NCI-H2107 treated with DMSO at 0.1 percent for 48 hours (cell line): Measurements from ENCODE around the gene ZNF394.
"Not testable (repeated sequence)": the region's sequence is repeated elsewhere in the genome, so short reads cannot be mapped to it uniquely, and the experiment has no call there.

ENCODE experiments used
- DNase-seq: peaks from one replicate; lab custom pipeline; 2025; ENCODE audit not compliant: unreplicated experiment; lab: John Stamatoyannopoulos, UW

Gene ZNF394

GRCh38 chr7:99499721-99500636 lies at the start of gene ZNF394:
ZNF394 (minus strand) TSS chr7:99500281; CDS start chr7:99500093, 188 bp downstream.
- DNase-seq = peak; percentile 85

- DNase-seq = not testable (repeated sequence)
These were observed 49.5 kb upstream of the ZNF394 start for GRCh38 chr7:99549545-99549944.

- DNase-seq = not testable (repeated sequence)
These were observed 45.2 kb upstream of the ZNF394 start for GRCh38 chr7:99545308-99545707.

- DNase-seq = no peak
These were observed 43.8 kb upstream of the ZNF394 start for GRCh38 chr7:99543916-99544315.

- no peak for DNase-seq
These were observed 43.1 kb upstream of the ZNF394 start for GRCh38 chr7:99543081-99543671.

GRCh38 chr7:99541212-99541611 lies 41.1 kb upstream of the ZNF394 start:
- no peak for DNase-seq

- DNase-seq = no peak
These were observed 40.5 kb upstream of the ZNF394 start for GRCh38 chr7:99540542-99540941.

GRCh38 chr7:99539213-99539811 lies 39.2 kb upstream of the ZNF394 start:
- no peak for DNase-seq

- DNase-seq = no peak
These were observed 35.6 kb upstream of the ZNF394 start for GRCh38 chr7:99535667-99536066.

- DNase-seq = no peak
These were observed 31.3 kb upstream of the ZNF394 start for GRCh38 chr7:99531354-99531765.

- DNase-seq = no peak
These were observed 25.8 kb upstream of the ZNF394 start for GRCh38 chr7:99525713-99526440.

- no peak for DNase-seq
These were observed 21.3 kb upstream of the ZNF394 start for GRCh38 chr7:99521399-99521798.

GRCh38 chr7:99514050-99514449 lies 14.0 kb upstream of the ZNF394 start:
- DNase-seq = no peak

- DNase-seq = no peak
These were observed 5.2 kb upstream of the ZNF394 start for GRCh38 chr7:99505324-99505662.

GRCh38 chr7:99504603-99505323 lies 4.7 kb upstream of the ZNF394 start, which contains the start of gene ZKSCAN5:
ZKSCAN5 (plus strand) TSS chr7:99504662; CDS start chr7:99506045, 1,383 bp downstream.
- peak; percentile 97 for DNase-seq

GRCh38 chr7:99504281-99504602 lies 4.2 kb upstream of the ZNF394 start:
- no peak for DNase-seq

GRCh38 chr7:99501236-99501635 lies 1.2 kb upstream of the ZNF394 start:
- DNase-seq = not testable (repeated sequence)

GRCh38 chr7:99500637-99501009 lies 542 bp upstream of the ZNF394 start:
- DNase-seq = no peak

GRCh38 chr7:99499371-99499720 lies 735 bp downstream of the ZNF394 start:
- DNase-seq = no peak

- DNase-seq = no peak
These were observed 1.5 kb downstream of the ZNF394 start for GRCh38 chr7:99498546-99498944.
